KMS-11 (cell line): ENCODE measurements around the gene PFDN6.

Source experiments
- H2AFZ ChIP-seq: fragments of 200-600 bp; sonication (generic); 2 replicates; pipeline ENCODE4 v1.6.1; 2016; ENCODE audit warnings: antibody characterized with exemption, mixed run types, low read depth
- H3K27ac ChIP-seq: fragments of 200-600 bp; sonication (generic); 2 replicates; pipeline ENCODE4 v1.6.1; 2016; ENCODE audit warnings: mild to moderate bottlenecking, mixed run types
- H3K27me3 ChIP-seq: fragments of 200-600 bp; sonication (generic); 2 replicates; pipeline ENCODE4 v1.6.1; 2017; ENCODE audit warnings: mild to moderate bottlenecking, low read depth, mixed run types, moderate library complexity; ENCODE audit not compliant: insufficient read depth
- H3K36me3 ChIP-seq: fragments of 200-600 bp; sonication (generic); 2 replicates; pipeline ENCODE4 v1.6.1; 2017; ENCODE audit warnings: mild to moderate bottlenecking, mixed run types; ENCODE audit not compliant: insufficient read depth
- H3K4me1 ChIP-seq: fragments of 200-600 bp; sonication (generic); 2 replicates; pipeline ENCODE4 v1.6.1; 2016; ENCODE audit warnings: mild to moderate bottlenecking, low read depth, mixed run types; ENCODE audit not compliant: poor library complexity, severe bottlenecking
- H3K4me2 ChIP-seq: fragments of 200-600 bp; sonication (generic); 2 replicates; pipeline ENCODE4 v1.7.0; 2016; ENCODE audit warnings: mild to moderate bottlenecking, mixed run types
- H3K4me3 ChIP-seq: fragments of 200-600 bp; sonication (generic); IDR thresholded peaks from 2 replicates; pipeline ENCODE4 v1.6.1; 2017; ENCODE audit warnings: low read depth, low read length, mixed read lengths; ENCODE audit not compliant: insufficient read depth
- H3K79me2 ChIP-seq: fragments of 200-600 bp; sonication (generic); 2 replicates; pipeline ENCODE4 v1.6.1; 2016; ENCODE audit warnings: low read depth, mixed run types; ENCODE audit not compliant: insufficient read depth
- H3K9ac ChIP-seq: fragments of 200-600 bp; sonication (generic); 2 replicates; pipeline ENCODE4 v1.6.1; 2016; ENCODE audit warnings: mild to moderate bottlenecking, mixed run types
- H4K20me1 ChIP-seq: fragments of 200-600 bp; sonication (generic); 2 replicates; pipeline ENCODE4 v1.6.1; 2016; ENCODE audit warnings: mild to moderate bottlenecking, mixed run types; ENCODE audit not compliant: insufficient read depth
- CTCF ChIP-seq: fragments of 200-600 bp; sonication (generic); conservative IDR thresholded peaks from 2 replicates; pipeline ENCODE4 v1.6.1; 2017; ENCODE audit warnings: low read depth, mild to moderate bottlenecking, antibody characterized with exemption, low read length, moderate library complexity, mixed read lengths

The PFDN6 gene

GRCh38 chr6:33314943-33315792 lies 25.8 kb downstream of the PFDN6 start:
- no peak for TF ChIP-seq CTCF
- Histone ChIP-seq H3K27ac (peak overlapping the region; percentile 84), H3K79me2 (peaks cover 26% of the 10 kb centered on the region), H3K27me3 (no peaks in the 10 kb centered on the region), H3K4me1 (peaks cover 46% of the 10 kb centered on the region), H3K4me2 (peak overlapping the region; percentile 88), H2AFZ (no peak overlapping the region), H3K36me3 (no peaks in the 10 kb centered on the region; the same call in 1 of the 2 replicates), H3K9ac (peak overlapping the region; percentile 72; the same call in 1 of the 2 replicates), H4K20me1 (no peaks in the 10 kb centered on the region), H3K4me3 (no peak overlapping the region)

GRCh38 chr6:33315793-33316602 lies 26.6 kb downstream of the PFDN6 start:
- Histone ChIP-seq H3K4me2 (no peak overlapping the region), H4K20me1 (no peaks in the 10 kb centered on the region), H3K79me2 (peaks cover 23% of the 10 kb centered on the region), H3K27me3 (no peaks in the 10 kb centered on the region), H3K4me3 (no peak overlapping the region), H2AFZ (no peak overlapping the region), H3K27ac (no peak overlapping the region), H3K9ac (no peak overlapping the region), H3K36me3 (no peaks in the 10 kb centered on the region; the same call in 1 of the 2 replicates), H3K4me1 (peaks cover 40% of the 10 kb centered on the region)
- no peak for TF ChIP-seq CTCF

GRCh38 chr6:33316603-33317418 lies 27.4 kb downstream of the PFDN6 start:
- no peaks in the 10 kb centered on the region for H4K20me1 ChIP-seq
- H3K36me3 ChIP-seq, result no peaks in the 10 kb centered on the region; the same call in 1 of the 2 replicates
- H3K79me2 ChIP-seq, result peaks cover 25% of the 10 kb centered on the region; the same call in 1 of the 2 replicates
- no peak overlapping the region for H3K27ac ChIP-seq
- no peak for TF ChIP-seq CTCF
- H3K4me2 ChIP-seq, result peak overlapping the region; percentile 45; the same call in 1 of the 2 replicates
- peaks cover 39% of the 10 kb centered on the region for H3K4me1 ChIP-seq
- H3K27me3 ChIP-seq, result no peaks in the 10 kb centered on the region
- no peak overlapping the region for H2AFZ ChIP-seq
- H3K4me3 ChIP-seq, result no peak overlapping the region
- H3K9ac ChIP-seq, result no peak overlapping the region

GRCh38 chr6:33317419-33317668 lies 27.9 kb downstream of the PFDN6 start:
- H3K27ac ChIP-seq, result no peak overlapping the region
- no peaks in the 10 kb centered on the region for H3K27me3 ChIP-seq
- no peak overlapping the region for H3K9ac ChIP-seq
- no peak overlapping the region for H2AFZ ChIP-seq
- H3K4me2 ChIP-seq, result no peak overlapping the region
- H4K20me1 ChIP-seq, result no peaks in the 10 kb centered on the region
- TF ChIP-seq CTCF, result no peak
- H3K4me1 ChIP-seq, result peaks cover 37% of the 10 kb centered on the region
- H3K4me3 ChIP-seq, result no peak overlapping the region
- no peaks in the 10 kb centered on the region; the same call in 1 of the 2 replicates for H3K36me3 ChIP-seq
- H3K79me2 ChIP-seq, result peaks cover 25% of the 10 kb centered on the region; the same call in 1 of the 2 replicates
